Measurements from ENCODE around the gene FAM153A.
"Not testable (repeated sequence)": the region's sequence is repeated elsewhere in the genome, so short reads cannot be mapped to it uniquely, and the experiment has no call there.

- TF ChIP-seq CTCF, POLR2AphosphoS5 (IDR thresholded peaks at IDR 0.05): not testable (repeated sequence)
Measured at GRCh38 chr5:177812814-177813425, 30.2 kb upstream of the FAM153A start.
